Left ventricle myocardium inferior (tissue), 1 donor: ENCODE results near the gene KLHL40. TPM values are rescaled to one million over a fixed set of nuclear protein-coding genes. Genes with fewer than 3 reads are reported as not detected.
A peak's percentile ranks its signal among the peaks of the same experiment; 100 is the strongest.

Experiments used
- DNase-seq: peaks from one replicate; pipeline ENCODE4 v3.0.0-alpha.2; 2020
- H3K27ac ChIP-seq: fragments of 200-600 bp; replicated peaks from 2 replicates; pipeline ENCODE4 v1.8.0; 2021
- H3K27me3 ChIP-seq: fragments of 200-600 bp; 2 replicates; pipeline ENCODE4 v1.8.0; 2021; ENCODE audit warnings: low read depth
- H3K36me3 ChIP-seq: fragments of 200-600 bp; 2 replicates; pipeline ENCODE4 v1.8.0; 2021
- H3K4me1 ChIP-seq: fragments of 200-600 bp; 2 replicates; pipeline ENCODE4 v1.8.0; 2021
- H3K4me3 ChIP-seq: fragments of 200-600 bp; 2 replicates; pipeline ENCODE4 v1.8.0; 2021; ENCODE audit warnings: mild to moderate bottlenecking, moderate library complexity
- H3K9me3 ChIP-seq: fragments of 200-600 bp; replicated peaks from 2 replicates; pipeline ENCODE4 v1.8.0; 2021
- CTCF ChIP-seq: fragments of 200-600 bp; IDR thresholded peaks from 2 replicates; pipeline ENCODE4 v1.8.0; 2021; ENCODE audit warnings: antibody characterized with exemption, mild to moderate bottlenecking, borderline replicate concordance
- intact Hi-C: fragments of 100-400 bp; cut with micrococcal nuclease; formaldehyde crosslinking; loops from one replicate; pipeline ENCODE4 v1.11.0; 2022
- total RNA-seq: library from RNA; stranded (reverse); fragmentation: NEBNext Ultra II Directional; extraction: Animal tissue kit (Norgen Biotek cat#: 25700); gene quantifications from one replicate; pipeline ENCODE4 v1.2.1, GENCODE V29; 2021
- donor health status: DM: no; HTN: yes; CAD: no; lungs with severe emphysema.

The KLHL40 gene
- total RNA-seq, 1 donor from 2014 or later, result 0.22 TPM

- intact Hi-C loops, result no loop called here
- Histone ChIP-seq H3K27ac (peak overlapping the region; percentile 92), H3K4me1 (peaks cover 53% of the 10 kb centered on the region), H3K36me3 (no peaks in the 10 kb centered on the region), H3K9me3 (no peaks in the 10 kb centered on the region), H3K4me3 (no peak overlapping the region), H3K27me3 (no peaks in the 10 kb centered on the region)
- no peak for DNase-seq
- TF ChIP-seq CTCF, result no peak
These were observed 43.5 kb downstream of the KLHL40 start for GRCh38 chr3:42728668-42729364.

DNA sequence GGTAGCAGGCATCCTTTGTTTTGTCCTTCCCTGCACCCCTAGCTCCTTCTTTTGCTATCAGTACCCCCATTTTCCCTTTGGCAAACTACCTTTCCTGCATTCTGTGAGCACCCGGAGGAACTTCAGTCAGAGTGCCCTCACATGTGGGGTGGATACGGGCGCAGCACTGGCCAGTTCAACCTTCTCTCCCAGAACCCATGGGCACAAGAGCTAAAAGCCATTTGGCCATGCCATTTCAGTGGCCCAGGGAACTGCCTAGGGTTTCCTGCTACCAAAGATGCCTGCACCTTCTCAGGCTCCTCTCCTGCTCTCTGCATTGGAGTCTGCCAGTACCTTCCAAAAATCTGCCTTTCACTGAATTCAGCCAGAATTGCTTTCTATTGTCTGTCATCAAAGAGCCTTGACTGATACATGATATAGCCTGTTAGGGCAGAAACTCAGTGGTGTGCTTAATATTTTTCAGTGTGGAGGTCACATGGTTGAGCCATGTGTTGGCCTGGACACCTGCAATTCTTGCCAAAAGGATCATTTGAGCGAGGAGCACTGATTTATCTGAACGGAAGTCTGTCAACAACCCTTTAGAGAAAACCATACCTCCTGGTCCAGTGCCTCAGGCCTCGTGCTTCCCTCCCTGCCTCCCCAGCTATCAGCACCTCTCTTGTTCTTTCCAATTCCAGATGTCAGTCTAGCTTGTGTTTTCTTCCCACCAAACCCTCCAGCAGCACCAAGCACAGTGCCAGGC lies 44.2 kb downstream of the KLHL40 start:
- no peak overlapping the region for H3K4me3 ChIP-seq
- no peak for TF ChIP-seq CTCF
- H3K36me3 ChIP-seq, result no peaks in the 10 kb centered on the region
- H3K9me3 ChIP-seq, result no peaks in the 10 kb centered on the region
- H3K4me1 ChIP-seq, result peaks cover 53% of the 10 kb centered on the region
- DNase-seq, result peak; percentile 52
- peak overlapping the region; percentile 92 for H3K27ac ChIP-seq
- H3K27me3 ChIP-seq, result no peaks in the 10 kb centered on the region
- intact Hi-C loops, result no loop called here

- Histone ChIP-seq H3K4me1 (peaks cover 53% of the 10 kb centered on the region), H3K27ac (peak overlapping the region; percentile 92), H3K27me3 (no peaks in the 10 kb centered on the region), H3K36me3 (no peaks in the 10 kb centered on the region), H3K4me3 (no peak overlapping the region), H3K9me3 (no peaks in the 10 kb centered on the region)
- no peak for TF ChIP-seq CTCF
- peak; percentile 55 for DNase-seq
- intact Hi-C loops, result no loop called here
These were observed 45.0 kb downstream of the KLHL40 start for GRCh38 chr3:42730294-42730693.

DNA sequence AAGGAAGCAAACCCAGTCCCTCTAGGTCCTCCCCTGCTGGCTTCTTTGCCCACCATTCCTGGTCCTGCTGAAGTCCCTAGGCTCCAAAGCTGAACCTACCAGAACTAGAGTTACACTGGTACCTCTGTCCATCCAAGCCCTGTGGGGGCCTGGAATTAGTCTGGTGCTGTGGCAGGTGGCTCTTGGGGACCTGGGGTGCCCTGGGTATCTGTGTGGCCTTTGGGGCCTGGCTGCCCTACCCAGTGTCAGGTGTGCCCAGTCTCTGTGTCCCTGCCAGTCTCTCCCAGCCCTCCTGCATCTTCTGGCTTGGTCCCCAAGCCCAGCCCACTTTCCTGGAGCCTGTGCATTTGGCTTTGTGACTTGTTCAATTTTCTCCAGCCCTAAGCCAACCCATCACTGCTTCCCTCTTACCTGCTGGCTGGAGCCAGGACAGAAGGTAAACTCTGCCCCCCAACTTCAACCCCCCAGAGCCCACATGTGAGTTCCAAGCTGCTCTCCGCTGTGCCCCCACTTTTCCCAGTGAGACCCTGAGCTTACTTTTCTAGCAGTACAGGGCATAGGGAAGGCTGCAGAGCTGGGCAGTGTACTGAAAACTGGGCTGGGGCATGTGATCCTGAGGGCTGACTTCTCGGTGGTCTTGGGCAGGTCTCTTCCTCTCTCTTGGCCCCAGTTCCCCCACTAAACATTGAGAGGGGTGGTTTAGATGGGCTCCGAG lies 45.5 kb downstream of the KLHL40 start:
- no peak for DNase-seq
- Histone ChIP-seq H3K4me1 (peaks cover 55% of the 10 kb centered on the region), H3K4me3 (no peak overlapping the region), H3K36me3 (no peaks in the 10 kb centered on the region), H3K27me3 (no peaks in the 10 kb centered on the region), H3K9me3 (no peaks in the 10 kb centered on the region), H3K27ac (peak overlapping the region; percentile 92)
- TF ChIP-seq CTCF, result no peak
- intact Hi-C loops, result no loop called here

DNA sequence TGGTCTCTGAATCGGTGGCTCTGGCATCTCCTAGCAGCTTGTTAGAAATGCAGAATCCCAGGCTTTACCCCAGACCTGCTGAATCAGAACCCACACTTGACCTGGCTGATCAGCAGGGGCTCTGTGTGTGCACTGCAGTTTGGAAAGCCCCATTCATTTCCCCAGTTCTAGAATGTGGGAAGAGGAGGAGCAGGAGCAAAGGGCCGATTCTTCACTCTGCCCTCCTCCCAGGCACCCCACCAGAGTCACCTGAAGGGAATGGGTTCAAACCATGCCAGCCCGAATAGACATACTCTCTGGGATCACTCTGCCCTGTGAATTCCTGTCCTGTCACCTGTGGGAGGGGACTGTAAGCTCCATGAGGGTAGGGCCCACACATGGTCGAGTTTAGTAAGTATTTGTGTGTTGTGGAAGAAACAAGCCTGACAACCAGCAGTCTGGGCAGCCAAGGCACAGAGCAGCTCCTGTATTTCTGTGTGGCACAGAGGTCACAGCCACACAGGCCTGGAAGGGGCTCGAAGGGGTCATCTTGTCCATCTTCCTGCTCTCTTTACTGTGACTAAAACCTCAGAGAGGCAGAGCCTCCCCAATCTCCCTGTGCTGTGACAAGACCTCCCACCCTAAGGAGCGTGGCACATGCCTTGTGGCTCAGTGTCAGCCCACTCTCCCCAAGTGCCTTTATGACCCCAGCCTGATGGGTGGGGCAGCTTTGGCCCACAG lies 46.3 kb downstream of the KLHL40 start:
- no peak for DNase-seq
- Histone ChIP-seq H3K27ac (peak overlapping the region; percentile 92), H3K36me3 (no peaks in the 10 kb centered on the region), H3K4me3 (no peak overlapping the region), H3K4me1 (peaks cover 62% of the 10 kb centered on the region), H3K27me3 (no peaks in the 10 kb centered on the region), H3K9me3 (no peaks in the 10 kb centered on the region)
- intact Hi-C loops, result no loop called here
- no peak for TF ChIP-seq CTCF
